ENCODE measurements around the gene CCDC107. TPM values are rescaled to one million over a fixed set of nuclear protein-coding genes. Genes with fewer than 3 reads are reported as not detected.
A peak's percentile ranks its signal among the peaks of the same experiment; 100 is the strongest.

Gene CCDC107
- total and polyA plus RNA-seq, 2 of the 13 experiments (the other 11 are each of a cell fraction or from before 2014, with no cell fraction given) = 7.1 to 15.2 TPM

DNA sequence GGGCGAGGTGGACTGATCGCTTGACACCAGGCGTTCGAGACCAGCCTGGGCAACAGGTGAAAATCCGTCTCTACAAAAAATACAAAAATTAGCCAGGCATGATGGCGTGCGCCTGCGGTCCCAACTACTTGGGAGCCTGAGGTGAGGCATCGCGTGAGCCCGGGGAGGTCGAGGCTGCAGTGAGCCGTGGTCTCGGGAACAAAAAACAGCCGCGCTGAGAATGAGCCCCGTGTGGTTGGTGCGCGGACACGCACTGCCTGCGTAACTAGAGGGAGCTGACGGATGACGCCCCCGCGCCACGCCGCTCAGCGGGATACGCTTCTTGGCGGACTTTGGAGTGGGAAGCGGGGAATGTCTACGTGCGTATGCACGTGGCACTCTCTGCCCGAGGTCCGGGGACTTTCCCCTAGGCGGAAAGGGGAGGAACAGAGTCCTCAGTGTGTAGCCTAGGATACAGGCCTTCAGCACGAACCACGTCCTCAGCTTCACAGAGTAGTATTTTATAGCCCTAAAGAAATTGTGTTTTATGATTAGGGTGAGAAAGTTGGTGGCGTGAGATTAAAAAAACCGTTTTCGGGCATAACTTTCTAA, 451 bp upstream of the CCDC107 start, which contains the start of gene RMRP (continued):
- peak; percentile 96; the same call in 1 of the 2 replicates for TF ChIP-seq ZNF780A (CRISPR knock-in tag; IDR thresholded peaks at IDR 0.05)
- TF ChIP-seq NFIC (IDR thresholded peaks at IDR 0.05; ENCODE audit: low read length) = peak; percentile 62
- TF ChIP-seq, protein P1, sequence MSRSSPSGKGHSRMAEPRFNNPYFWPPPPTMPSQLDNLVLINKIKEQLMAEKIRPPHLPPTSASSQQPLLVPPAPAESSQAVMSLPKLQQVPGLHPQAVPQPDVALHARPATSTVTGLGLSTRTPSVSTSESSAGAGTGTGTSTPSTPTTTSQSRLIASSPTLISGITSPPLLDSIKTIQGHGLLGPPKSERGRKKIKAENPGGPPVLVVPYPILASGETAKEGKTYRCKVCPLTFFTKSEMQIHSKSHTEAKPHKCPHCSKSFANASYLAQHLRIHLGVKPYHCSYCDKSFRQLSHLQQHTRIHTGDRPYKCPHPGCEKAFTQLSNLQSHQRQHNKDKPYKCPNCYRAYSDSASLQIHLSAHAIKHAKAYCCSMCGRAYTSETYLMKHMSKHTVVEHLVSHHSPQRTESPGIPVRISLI (CRISPR knock-in tag; IDR thresholded peaks at IDR 0.05; ENCODE audit: borderline replicate concordance) = peak; percentile 61; the same call in 1 of the 2 replicates
- TF ChIP-seq CC2D1A (CRISPR knock-in tag; IDR thresholded peaks at IDR 0.05) = peak; percentile 99
- TF ChIP-seq KMT2B (CRISPR knock-in tag; IDR thresholded peaks at IDR 0.05) = peak; percentile 74; the same call in 1 of the 2 replicates
- peak; percentile 96 for TF ChIP-seq ZNF546 (CRISPR knock-in tag; conservative IDR thresholded peaks at IDR 0.05)
- TF ChIP-seq, protein P2, sequence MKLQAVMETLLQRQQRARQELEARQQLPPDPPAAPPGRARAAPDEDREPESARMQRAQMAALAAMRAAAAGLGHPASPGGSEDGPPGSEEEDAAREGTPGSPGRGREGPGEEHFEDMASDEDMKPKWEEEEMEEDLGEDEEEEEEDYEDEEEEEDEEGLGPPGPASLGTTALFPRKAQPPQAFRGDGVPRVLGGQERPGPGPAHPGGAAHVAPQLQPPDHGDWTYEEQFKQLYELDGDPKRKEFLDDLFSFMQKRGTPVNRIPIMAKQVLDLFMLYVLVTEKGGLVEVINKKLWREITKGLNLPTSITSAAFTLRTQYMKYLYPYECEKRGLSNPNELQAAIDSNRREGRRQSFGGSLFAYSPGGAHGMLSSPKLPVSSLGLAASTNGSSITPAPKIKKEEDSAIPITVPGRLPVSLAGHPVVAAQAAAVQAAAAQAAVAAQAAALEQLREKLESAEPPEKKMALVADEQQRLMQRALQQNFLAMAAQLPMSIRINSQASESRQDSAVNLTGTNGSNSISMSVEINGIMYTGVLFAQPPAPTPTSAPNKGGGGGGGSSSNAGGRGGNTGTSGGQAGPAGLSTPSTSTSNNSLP (IDR thresholded peaks at IDR 0.05; ENCODE audit: low read depth, low read length) = no peak
- TF ChIP-seq ATRX (CRISPR knock-in tag; IDR thresholded peaks at IDR 0.05; ENCODE audit: borderline replicate concordance) = no peak
- TF ChIP-seq GATAD2A (CRISPR knock-in tag; IDR thresholded peaks at IDR 0.05) = peak; percentile 91
- TF ChIP-seq RARA (CRISPR knock-in tag; IDR thresholded peaks at IDR 0.05) = peak; percentile 49
- no peak for TF ChIP-seq JDP2 (CRISPR knock-in tag; IDR thresholded peaks at IDR 0.05; ENCODE audit: borderline replicate concordance)
- no peak for TF ChIP-seq NFIB (CRISPR knock-in tag; IDR thresholded peaks at IDR 0.05; ENCODE audit: borderline replicate concordance)
- TF ChIP-seq, protein P3, sequence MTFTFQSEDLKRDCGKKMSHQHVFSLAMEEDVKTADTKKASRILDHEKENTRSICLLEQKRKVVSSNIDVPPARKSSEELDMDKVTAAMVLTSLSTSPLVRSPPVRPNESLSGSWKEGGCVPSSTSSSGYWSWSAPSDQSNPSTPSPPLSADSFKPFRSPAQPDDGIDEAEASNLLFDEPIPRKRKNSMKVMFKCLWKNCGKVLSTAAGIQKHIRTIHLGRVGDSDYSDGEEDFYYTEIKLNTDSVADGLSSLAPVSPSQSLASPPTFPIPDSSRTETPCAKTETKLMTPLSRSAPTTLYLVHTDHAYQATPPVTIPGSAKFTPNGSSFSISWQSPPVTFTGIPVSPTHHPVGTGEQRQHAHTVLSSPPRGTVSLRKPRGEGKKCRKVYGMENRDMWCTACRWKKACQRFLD (CRISPR knock-in tag; IDR thresholded peaks at IDR 0.05; ENCODE audit: borderline replicate concordance) = peak; percentile 79
- TF ChIP-seq, protein P4, sequence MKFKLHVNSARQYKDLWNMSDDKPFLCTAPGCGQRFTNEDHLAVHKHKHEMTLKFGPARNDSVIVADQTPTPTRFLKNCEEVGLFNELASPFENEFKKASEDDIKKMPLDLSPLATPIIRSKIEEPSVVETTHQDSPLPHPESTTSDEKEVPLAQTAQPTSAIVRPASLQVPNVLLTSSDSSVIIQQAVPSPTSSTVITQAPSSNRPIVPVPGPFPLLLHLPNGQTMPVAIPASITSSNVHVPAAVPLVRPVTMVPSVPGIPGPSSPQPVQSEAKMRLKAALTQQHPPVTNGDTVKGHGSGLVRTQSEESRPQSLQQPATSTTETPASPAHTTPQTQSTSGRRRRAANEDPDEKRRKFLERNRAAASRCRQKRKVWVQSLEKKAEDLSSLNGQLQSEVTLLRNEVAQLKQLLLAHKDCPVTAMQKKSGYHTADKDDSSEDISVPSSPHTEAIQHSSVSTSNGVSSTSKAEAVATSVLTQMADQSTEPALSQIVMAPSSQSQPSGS (CRISPR knock-in tag; IDR thresholded peaks at IDR 0.05) = peak; percentile 95
- peak; percentile 64; the same call in 1 of the 2 replicates for TF ChIP-seq SATB2 (CRISPR knock-in tag; IDR thresholded peaks at IDR 0.05)
- TF ChIP-seq ZNF772 (CRISPR knock-in tag; IDR thresholded peaks at IDR 0.05) = peak; percentile 99
- TF ChIP-seq NAIF1 (CRISPR knock-in tag; IDR thresholded peaks at IDR 0.05; ENCODE audit: borderline replicate concordance) = peak; percentile 97
- TF ChIP-seq MLLT10 (CRISPR knock-in tag; IDR thresholded peaks at IDR 0.05) = no peak
- peak; percentile 94; the same call in 1 of the 2 replicates for TF ChIP-seq ZNF674 (CRISPR knock-in tag; IDR thresholded peaks at IDR 0.05; ENCODE audit: low read depth)
- TF ChIP-seq EEA1 (CRISPR knock-in tag; IDR thresholded peaks at IDR 0.05; ENCODE audit: borderline replicate concordance) = peak; percentile 16; the same call in 1 of the 2 replicates
- TF ChIP-seq NR2F6 (IDR thresholded peaks at IDR 0.05) = peak; percentile 36; the same call in 1 of the 2 replicates
- TF ChIP-seq NR2F6 (CRISPR knock-in tag; IDR thresholded peaks at IDR 0.05) = peak; percentile 76
- no peak; the same call in 1 of the 2 replicates for TF ChIP-seq ZFP36L2 (CRISPR knock-in tag; IDR thresholded peaks at IDR 0.05)
- TF ChIP-seq FOXJ3 (CRISPR knock-in tag; IDR thresholded peaks at IDR 0.05; ENCODE audit: borderline replicate concordance) = peak; percentile 80; the same call in 1 of the 2 replicates
- TF ChIP-seq, protein P5, sequence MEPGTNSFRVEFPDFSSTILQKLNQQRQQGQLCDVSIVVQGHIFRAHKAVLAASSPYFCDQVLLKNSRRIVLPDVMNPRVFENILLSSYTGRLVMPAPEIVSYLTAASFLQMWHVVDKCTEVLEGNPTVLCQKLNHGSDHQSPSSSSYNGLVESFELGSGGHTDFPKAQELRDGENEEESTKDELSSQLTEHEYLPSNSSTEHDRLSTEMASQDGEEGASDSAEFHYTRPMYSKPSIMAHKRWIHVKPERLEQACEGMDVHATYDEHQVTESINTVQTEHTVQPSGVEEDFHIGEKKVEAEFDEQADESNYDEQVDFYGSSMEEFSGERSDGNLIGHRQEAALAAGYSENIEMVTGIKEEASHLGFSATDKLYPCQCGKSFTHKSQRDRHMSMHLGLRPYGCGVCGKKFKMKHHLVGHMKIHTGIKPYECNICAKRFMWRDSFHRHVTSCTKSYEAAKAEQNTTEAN (CRISPR knock-in tag; conservative IDR thresholded peaks at IDR 0.05) = peak; percentile 94
